H9 (cell line): ENCODE results near the gene RASA2. TPM values are rescaled to one million over a fixed set of nuclear protein-coding genes. Genes with fewer than 3 reads are reported as not detected.

Source experiments
- DNase-seq: peaks from one replicate; pipeline ENCODE4 v3.0.0-alpha.2; 2017
- H2AFZ ChIP-seq: one replicate; pipeline ENCODE4 v1.6.1; 2013; ENCODE audit warnings: mild to moderate bottlenecking, low read length, control low read depth, moderate library complexity
- H2AK5ac ChIP-seq: 2 replicates; pipeline ENCODE4 v1.6.1; 2013; ENCODE audit warnings: low read length, control low read depth, mixed read lengths; ENCODE audit not compliant: insufficient read length
- H2BK120ac ChIP-seq: one replicate; pipeline ENCODE4 v1.6.1; 2013; ENCODE audit warnings: low read depth, mild to moderate bottlenecking, low read length, control low read depth, inconsistent platforms; ENCODE audit not compliant: poor library complexity, severe bottlenecking
- H2BK12ac ChIP-seq: 2 replicates; pipeline ENCODE4 v1.6.1; 2013; ENCODE audit warnings: low read length, control low read depth, mixed read lengths, low read depth; ENCODE audit not compliant: insufficient read length
- H2BK15ac ChIP-seq: 2 replicates; pipeline ENCODE4 v1.6.1; 2013; ENCODE audit warnings: low read depth, low read length, control low read depth
- H2BK20ac ChIP-seq: one replicate; pipeline ENCODE4 v1.6.1; 2013; ENCODE audit warnings: low read depth, mild to moderate bottlenecking, low read length, control low read depth, inconsistent platforms; ENCODE audit not compliant: poor library complexity, severe bottlenecking
- H2BK5ac ChIP-seq: 2 replicates; pipeline ENCODE4 v1.6.1; 2013; ENCODE audit warnings: low read length, control low read depth, mixed read lengths; ENCODE audit not compliant: insufficient read length
- H3K14ac ChIP-seq: 2 replicates; pipeline ENCODE4 v1.6.1; 2013; ENCODE audit warnings: low read length, control low read depth; ENCODE audit not compliant: insufficient read depth
- H3K18ac ChIP-seq: 2 replicates; pipeline ENCODE4 v1.6.1; 2013; ENCODE audit warnings: low read depth, mild to moderate bottlenecking, mixed read lengths, low read length, control low read depth; ENCODE audit not compliant: insufficient read length
- H3K23ac ChIP-seq: 2 replicates; pipeline ENCODE4 v1.6.1; 2013; ENCODE audit warnings: low read length, control low read depth, mixed read lengths, low read depth; ENCODE audit not compliant: insufficient read length
- H3K23me2 ChIP-seq: 2 replicates; pipeline ENCODE4 v1.6.1; 2013; ENCODE audit warnings: low read depth, mild to moderate bottlenecking, mixed read lengths, low read length, control low read depth; ENCODE audit not compliant: insufficient read length, poor library complexity, severe bottlenecking
- H3K27ac ChIP-seq: 2 replicates; pipeline ENCODE4 v1.5.1; 2013; ENCODE audit warnings: low read length, control low read depth, mixed read lengths, low read depth; ENCODE audit not compliant: insufficient read length
- H3K27me3 ChIP-seq: 2 replicates; pipeline ENCODE4 v1.6.1; 2013; ENCODE audit warnings: low read length, control low read depth, inconsistent platforms; ENCODE audit not compliant: insufficient read depth
- H3K4ac ChIP-seq: 2 replicates; pipeline ENCODE4 v1.6.1; 2013; ENCODE audit warnings: low read depth, mild to moderate bottlenecking, control low read depth, inconsistent platforms, low read length, moderate library complexity
- H3K4me1 ChIP-seq: 2 replicates; pipeline ENCODE4 v1.6.1; 2013; ENCODE audit warnings: low read length, control low read depth, inconsistent platforms; ENCODE audit not compliant: insufficient read depth
- H3K4me2 ChIP-seq: 2 replicates; pipeline ENCODE4 v1.6.1; 2013; ENCODE audit warnings: low read length, control low read depth, mixed read lengths; ENCODE audit not compliant: insufficient read length, insufficient read depth
- H3K56ac ChIP-seq: 2 replicates; pipeline ENCODE4 v1.6.1; 2013; ENCODE audit warnings: low read depth, mild to moderate bottlenecking, mixed read lengths, low read length, control low read depth; ENCODE audit not compliant: insufficient read length
- H3K79me1 ChIP-seq: 2 replicates; pipeline ENCODE4 v1.6.1; 2013; ENCODE audit warnings: low read depth, mild to moderate bottlenecking, moderate library complexity, low read length, control low read depth, inconsistent platforms; ENCODE audit not compliant: insufficient read depth, poor library complexity, severe bottlenecking
- H3K79me2 ChIP-seq: 2 replicates; pipeline ENCODE4 v1.6.1; 2013; ENCODE audit warnings: low read length, control low read depth, inconsistent platforms; ENCODE audit not compliant: insufficient read depth
- H3K9ac ChIP-seq: 2 replicates; pipeline ENCODE4 v1.6.1; 2013; ENCODE audit warnings: low read length, control low read depth, mixed read lengths; ENCODE audit not compliant: insufficient read length; ENCODE audit errors: extremely low read depth
- H3K9me3 ChIP-seq: one replicate; pipeline ENCODE4 v1.6.1; 2013; ENCODE audit warnings: low read depth, low read length, inconsistent platforms; ENCODE audit not compliant: control insufficient read depth
- H3T11ph ChIP-seq: one replicate; pipeline ENCODE4 v1.6.1; 2013; ENCODE audit warnings: mild to moderate bottlenecking, low read length, control low read depth, inconsistent platforms
- H4K20me1 ChIP-seq: one replicate; pipeline ENCODE4 v1.6.1; 2013; ENCODE audit not compliant: control insufficient read depth, insufficient read length, insufficient read depth
- H4K5ac ChIP-seq: 2 replicates; pipeline ENCODE4 v1.6.1; 2013; ENCODE audit warnings: low read depth, mild to moderate bottlenecking, mixed read lengths, low read length, control low read depth; ENCODE audit not compliant: insufficient read length
- H4K8ac ChIP-seq: replicated peaks from 2 replicates; pipeline ENCODE4 v1.6.1; 2013; ENCODE audit warnings: low read length, control low read depth, mixed read lengths, low read depth; ENCODE audit not compliant: insufficient read length
- H4K91ac ChIP-seq: 2 replicates; pipeline ENCODE4 v1.6.1; 2013; ENCODE audit warnings: low read depth, mild to moderate bottlenecking, moderate library complexity, mixed read lengths, low read length, control low read depth; ENCODE audit not compliant: insufficient read length
- H3K27ac Mint-ChIP-seq, 3 experiments: 2 replicates in 2 of 3; 3 replicates in 1 of 3; pipeline ENCODE4 v1.8.0; 2020 to 2021; ENCODE audit warnings: mixed read lengths in 3 of 3, mild to moderate bottlenecking in 1 of 3, moderate library complexity in 1 of 3
- H3K27me3 Mint-ChIP-seq: 2 replicates; pipeline ENCODE4 v1.8.0; 2021; ENCODE audit warnings: low read depth, mild to moderate bottlenecking, moderate library complexity, mixed read lengths
- H3K36me3 Mint-ChIP-seq, 3 experiments: 2 replicates in 2 of 3; 3 replicates in 1 of 3; pipeline ENCODE4 v1.8.0; 2020 to 2021; ENCODE audit warnings: low read depth in 3 of 3, mixed read lengths in 3 of 3; ENCODE audit not compliant: insufficient read depth in 1 of 3
- H3K4me1 Mint-ChIP-seq, 2 experiments: 2 replicates each; pipeline ENCODE4 v1.8.0; 2020; ENCODE audit warnings: mixed read lengths in 2 of 2
- H3K4me3 Mint-ChIP-seq, 2 experiments: 2 replicates in 1 of 2; 3 replicates in 1 of 2; pipeline ENCODE4 v1.8.0; 2020 to 2021; ENCODE audit warnings: mild to moderate bottlenecking in 2 of 2, mixed read lengths in 2 of 2, moderate library complexity in 1 of 2
- H3K9me3 Mint-ChIP-seq, 2 experiments: 2 replicates in 1 of 2; 3 replicates in 1 of 2; pipeline ENCODE4 v1.8.0; 2020; ENCODE audit warnings: mild to moderate bottlenecking in 2 of 2, mixed read lengths in 2 of 2, moderate library complexity in 1 of 2
- CTCF ChIP-seq: fragments of 200-600 bp; sonication (generic); conservative IDR thresholded peaks from 3 replicates; pipeline ENCODE4 v1.8.0; 2021; ENCODE audit warnings: antibody characterized with exemption, mild to moderate bottlenecking
- WGBS: extraction: QIAGEN DNeasy Blood & Tissue Kit; methylation state at CpG from one replicate; pipeline ENCODE4 v1.1.7; 2013; ENCODE audit warnings: missing lambda C conversion rate, low lambda C conversion rate, mixed read lengths; ENCODE audit not compliant: insufficient read length; ENCODE audit errors: extremely low coverage; 5-methylcytosine and 5-hydroxymethylcytosine counted together
- total RNA-seq: library from RNA; stranded (reverse); gene quantifications from 2 replicates; pipeline ENCODE4 v1.2.1, GENCODE V29; 2021

Gene RASA2
- total RNA-seq, 1 experiment from 2014 or later: 24.4 TPM

- H3K27ac ChIP-seq: no peak overlapping the region
- H2AFZ ChIP-seq: no peak overlapping the region
- H4K20me1 ChIP-seq: no peaks in the 10 kb centered on the region
- H2BK20ac ChIP-seq: no peak overlapping the region
- Mint-ChIP-seq H3K4me1 (peaks cover 31 to 35% of the 10 kb centered on the region in 2 experiments), H3K36me3 (peaks cover 3 to 21% (median 16%) of the 10 kb centered on the region in 3 experiments; a peak in 4 of 7 replicates), H3K4me3 (no peak overlapping the region), H3K9me3 (peaks cover 13 to 18% of the 10 kb centered on the region in 2 experiments), H3K27ac (no peak overlapping the region), H3K27me3 (peaks cover 37% of the 10 kb centered on the region)
- H3K18ac ChIP-seq: no peak overlapping the region
- no peak for TF ChIP-seq CTCF
- no peaks in the 10 kb centered on the region for H3K79me1 ChIP-seq
- no peak overlapping the region for H2BK120ac ChIP-seq
- H2BK5ac ChIP-seq: no peak overlapping the region
- H3K4me1 ChIP-seq: no peaks in the 10 kb centered on the region; the same call in 1 of the 2 replicates
- no peak for DNase-seq
- H3K23ac ChIP-seq: no peak overlapping the region
- no peak overlapping the region for H3K14ac ChIP-seq
- no CpG with 5 or more reads among the region's 4 CpGs for WGBS
- H3K79me2 ChIP-seq: no peaks in the 10 kb centered on the region
- no peak overlapping the region for H4K5ac ChIP-seq
- no peak overlapping the region for H4K8ac ChIP-seq
- no peak overlapping the region for H3K4ac ChIP-seq
- no peak overlapping the region for H2AK5ac ChIP-seq
- H3K9ac ChIP-seq: no peak overlapping the region
- H4K91ac ChIP-seq: no peak overlapping the region
- H3K4me2 ChIP-seq: no peak overlapping the region
- H3K27me3 ChIP-seq: peaks cover 3% of the 10 kb centered on the region; the same call in 1 of the 2 replicates
- H3T11ph ChIP-seq: no peak overlapping the region
- no peak overlapping the region for H3K56ac ChIP-seq
- peaks cover 11% of the 10 kb centered on the region for H3K9me3 ChIP-seq
- no peak overlapping the region for H2BK12ac ChIP-seq
- no peak overlapping the region for H2BK15ac ChIP-seq
- H3K23me2 ChIP-seq: peaks cover 10% of the 10 kb centered on the region
These were observed 169.0 kb downstream of the RASA2 start for GRCh38 chr3:141655801-141656200.
